Endodermal cell (in vitro differentiated cells): ENCODE results near the gene RFX7. TPM values are rescaled to one million over a fixed set of nuclear protein-coding genes. Genes with fewer than 3 reads are reported as not detected.

Source experiments
- DNase-seq: peaks from one replicate; pipeline ENCODE4 v3.0.0-alpha.2; 2017
- H3K27ac ChIP-seq: 2 replicates; pipeline ENCODE4 v1.5.1; 2013; ENCODE audit warnings: mild to moderate bottlenecking, low read depth, low read length, moderate library complexity
- H3K27me3 ChIP-seq: 2 replicates; pipeline ENCODE4 v1.6.1; 2013; ENCODE audit warnings: mild to moderate bottlenecking, low read length, moderate library complexity; ENCODE audit not compliant: insufficient read depth, control insufficient read depth, poor library complexity, severe bottlenecking
- H3K36me3 ChIP-seq: 2 replicates; pipeline ENCODE4 v1.7.0; 2013; ENCODE audit warnings: mild to moderate bottlenecking, low read length, moderate library complexity; ENCODE audit not compliant: control insufficient read depth, insufficient read depth
- H3K4me1 ChIP-seq: one replicate; pipeline ENCODE4 v1.7.0; 2013; ENCODE audit warnings: low read length; ENCODE audit not compliant: control insufficient read depth, insufficient read depth
- H3K4me3 ChIP-seq: 2 replicates; pipeline ENCODE4 v1.5.1; 2013; ENCODE audit warnings: mild to moderate bottlenecking, low read length, moderate library complexity
- H3K9ac ChIP-seq: 2 replicates; pipeline ENCODE4 v1.6.1; 2013; ENCODE audit warnings: mild to moderate bottlenecking, low read length, moderate library complexity; ENCODE audit not compliant: poor library complexity, severe bottlenecking; ENCODE audit errors: extremely low read depth
- H3K9me3 ChIP-seq: 2 replicates; pipeline ENCODE4 v1.6.1; 2013; ENCODE audit warnings: mild to moderate bottlenecking, low read length, moderate library complexity; ENCODE audit not compliant: control insufficient read depth
- H3K27ac Mint-ChIP-seq: 2 replicates; pipeline ENCODE4 v1.8.0; 2020; ENCODE audit warnings: mixed read lengths
- H3K27me3 Mint-ChIP-seq: 2 replicates; pipeline ENCODE4 v1.8.0; 2021; ENCODE audit warnings: mild to moderate bottlenecking, mixed read lengths; ENCODE audit not compliant: insufficient read depth
- H3K36me3 Mint-ChIP-seq: 2 replicates; pipeline ENCODE4 v1.8.0; 2020; ENCODE audit warnings: low read depth, mixed read lengths
- H3K4me1 Mint-ChIP-seq: 2 replicates; pipeline ENCODE4 v1.8.0; 2020; ENCODE audit warnings: mixed read lengths
- H3K4me3 Mint-ChIP-seq: 2 replicates; pipeline ENCODE4 v1.8.0; 2020; ENCODE audit warnings: mild to moderate bottlenecking, moderate library complexity, mixed read lengths
- H3K9me3 Mint-ChIP-seq: 2 replicates; pipeline ENCODE4 v1.8.0; 2020; ENCODE audit warnings: mild to moderate bottlenecking, mixed read lengths
- WGBS, 2 experiments: methylation state at CpG; one replicate each; pipeline versions ENCODE4 v1.1.5 to v1.1.7; 2013; ENCODE audit warnings: missing lambda C conversion rate in 2 of 2, mixed read lengths in 1 of 2; ENCODE audit not compliant: insufficient coverage in 1 of 2, insufficient read length in 1 of 2; 5-methylcytosine and 5-hydroxymethylcytosine counted together
- total RNA-seq, 2 donors: library from RNA; stranded (reverse); fragmentation: NEBNext Ultra II Directional in 1 of 2; extraction: Animal tissue kit (Norgen Biotek cat#: 25700) in 1 of 2; gene quantifications; 2 replicates in 1 of 2; 3 replicates in 1 of 2; pipeline ENCODE4 v1.2.1, GENCODE V29; 2021
- TF ChIP-seq, protein P1 (sequence below): fragments of 200-600 bp; sonication (generic); conservative IDR thresholded peaks from 2 replicates; pipeline ENCODE4 v1.5.0; 2021; ENCODE audit warnings: antibody characterized with exemption, mild to moderate bottlenecking

RFX7 gene
- total RNA-seq, 2 donors from 2014 or later, result 19.3 to 25.3 TPM

DNA sequence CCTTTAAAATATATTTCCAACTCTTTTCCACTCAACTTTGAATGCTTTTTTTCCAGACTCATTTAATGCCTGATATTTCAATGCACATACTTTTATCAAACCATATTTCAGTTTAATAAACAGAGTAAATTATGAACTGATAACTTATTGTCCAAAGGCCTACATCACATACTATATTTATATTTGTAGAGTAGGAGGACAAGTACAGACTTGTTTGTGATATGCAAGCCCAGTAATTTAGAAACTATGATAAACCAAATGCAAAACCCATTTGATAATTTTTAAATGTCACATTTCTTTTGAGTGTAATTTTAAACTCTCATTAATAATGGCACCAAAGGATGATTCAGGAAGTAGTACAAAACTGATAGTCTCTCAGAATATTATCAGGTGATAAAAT is 3.3 kb downstream of the RFX7 start:
- H3K27ac ChIP-seq, result no peak overlapping the region
- H3K9me3 ChIP-seq, result no peaks in the 10 kb centered on the region
- no peak for DNase-seq
- H3K4me1 Mint-ChIP-seq, result peaks cover 20% of the 10 kb centered on the region
- no peaks in the 10 kb centered on the region for H3K27me3 Mint-ChIP-seq
- H3K36me3 ChIP-seq, result no peaks in the 10 kb centered on the region
- TF ChIP-seq, protein P1, sequence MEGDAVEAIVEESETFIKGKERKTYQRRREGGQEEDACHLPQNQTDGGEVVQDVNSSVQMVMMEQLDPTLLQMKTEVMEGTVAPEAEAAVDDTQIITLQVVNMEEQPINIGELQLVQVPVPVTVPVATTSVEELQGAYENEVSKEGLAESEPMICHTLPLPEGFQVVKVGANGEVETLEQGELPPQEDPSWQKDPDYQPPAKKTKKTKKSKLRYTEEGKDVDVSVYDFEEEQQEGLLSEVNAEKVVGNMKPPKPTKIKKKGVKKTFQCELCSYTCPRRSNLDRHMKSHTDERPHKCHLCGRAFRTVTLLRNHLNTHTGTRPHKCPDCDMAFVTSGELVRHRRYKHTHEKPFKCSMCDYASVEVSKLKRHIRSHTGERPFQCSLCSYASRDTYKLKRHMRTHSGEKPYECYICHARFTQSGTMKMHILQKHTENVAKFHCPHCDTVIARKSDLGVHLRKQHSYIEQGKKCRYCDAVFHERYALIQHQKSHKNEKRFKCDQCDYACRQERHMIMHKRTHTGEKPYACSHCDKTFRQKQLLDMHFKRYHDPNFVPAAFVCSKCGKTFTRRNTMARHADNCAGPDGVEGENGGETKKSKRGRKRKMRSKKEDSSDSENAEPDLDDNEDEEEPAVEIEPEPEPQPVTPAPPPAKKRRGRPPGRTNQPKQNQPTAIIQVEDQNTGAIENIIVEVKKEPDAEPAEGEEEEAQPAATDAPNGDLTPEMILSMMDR, result no peak
- no peak overlapping the region for H3K27ac Mint-ChIP-seq
- peaks cover 1% of the 10 kb centered on the region for H3K9me3 Mint-ChIP-seq
- H3K4me1 ChIP-seq, result no peaks in the 10 kb centered on the region
- H3K27me3 ChIP-seq, result no peaks in the 10 kb centered on the region
- no peak overlapping the region for H3K9ac ChIP-seq
- peaks cover 17% of the 10 kb centered on the region for H3K36me3 Mint-ChIP-seq
- no peak overlapping the region for H3K4me3 Mint-ChIP-seq
- no peak overlapping the region for H3K4me3 ChIP-seq

DNA sequence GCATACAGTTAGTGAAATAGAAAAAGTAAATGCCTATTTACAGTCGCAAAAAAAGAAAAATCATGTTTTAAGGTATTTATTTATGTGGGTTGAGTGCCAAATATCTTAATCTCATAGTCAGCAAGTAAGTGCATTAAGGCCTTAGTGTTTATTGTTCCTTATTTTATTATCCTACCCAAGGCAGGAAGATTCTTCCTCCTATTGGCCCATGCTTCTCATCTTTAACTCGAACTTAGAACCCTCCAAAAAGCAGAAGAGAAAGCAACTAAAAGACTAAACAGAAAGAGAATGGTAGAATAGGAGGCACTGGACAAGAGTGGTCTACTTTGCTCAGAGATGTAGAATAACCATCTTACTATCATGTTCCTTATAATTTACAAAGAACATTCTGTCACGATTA is 7.5 kb downstream of the RFX7 start:
- Histone ChIP-seq H3K4me1 (no peaks in the 10 kb centered on the region), H3K9ac (no peak overlapping the region), H3K27ac (no peak overlapping the region), H3K27me3 (no peaks in the 10 kb centered on the region), H3K9me3 (peaks cover 38% of the 10 kb centered on the region), H3K36me3 (peaks cover 13% of the 10 kb centered on the region), H3K4me3 (no peak overlapping the region)
- 97% methylated on average over 2 of the region's 3 CpGs; no CpG with 5 or more reads in 1 of the 2 experiments for WGBS, 2 experiments
- Mint-ChIP-seq H3K27me3 (no peaks in the 10 kb centered on the region), H3K4me3 (no peak overlapping the region), H3K27ac (no peak overlapping the region), H3K36me3 (peaks cover 57% of the 10 kb centered on the region), H3K9me3 (peaks cover 41% of the 10 kb centered on the region), H3K4me1 (peaks cover 6% of the 10 kb centered on the region)
- TF ChIP-seq, protein P1, result no peak
- no peak for DNase-seq

DNA sequence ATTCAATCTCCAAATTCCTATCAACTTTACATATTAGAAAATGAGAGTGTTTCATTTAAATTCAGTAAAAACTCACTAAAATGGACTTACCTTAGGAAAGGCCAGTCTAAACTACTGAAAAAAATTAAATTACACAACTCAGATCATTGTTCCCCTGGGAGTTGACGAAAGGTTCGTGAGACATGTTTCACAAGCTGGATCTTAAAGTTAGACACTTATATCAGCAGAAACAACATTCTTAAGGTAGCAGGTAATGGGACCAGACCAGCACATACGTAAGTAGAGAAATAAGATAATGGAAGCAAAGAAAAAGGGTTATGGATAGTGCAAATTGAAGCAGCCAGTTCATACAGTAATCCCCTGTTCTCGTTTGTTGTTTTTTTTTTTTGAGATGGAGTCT is 8.9 kb downstream of the RFX7 start:
- H3K27me3 Mint-ChIP-seq, result no peaks in the 10 kb centered on the region

More for the DNA sequence above, 8.9 kb downstream of the RFX7 start:
- H3K4me1 ChIP-seq, result no peaks in the 10 kb centered on the region
- H3K27ac Mint-ChIP-seq, result no peak overlapping the region
- 83 to 84% methylated on average over 4 of the region's 4 CpGs for WGBS, 2 experiments
- TF ChIP-seq, protein P1, result no peak
- H3K27me3 ChIP-seq, result no peaks in the 10 kb centered on the region
- peaks cover 6% of the 10 kb centered on the region for H3K4me1 Mint-ChIP-seq
- peaks cover 52% of the 10 kb centered on the region for H3K9me3 ChIP-seq
- peaks cover 71% of the 10 kb centered on the region for H3K36me3 Mint-ChIP-seq
- no peak overlapping the region for H3K27ac ChIP-seq
- H3K9me3 Mint-ChIP-seq, result peaks cover 55% of the 10 kb centered on the region
- peaks cover 25% of the 10 kb centered on the region for H3K36me3 ChIP-seq
- H3K9ac ChIP-seq, result no peak overlapping the region
- DNase-seq, result no peak
- no peak overlapping the region for H3K4me3 Mint-ChIP-seq
- H3K4me3 ChIP-seq, result no peak overlapping the region
